ENCODE results near the gene ATF4. TPM values are rescaled to one million over a fixed set of nuclear protein-coding genes. Genes with fewer than 3 reads are reported as not detected.

The ATF4 gene
- total RNA-seq, 1 donor = 590 TPM

GRCh38 chr22:39532215-39533073, 12.1 kb downstream of the ATF4 start, which contains the start of gene RPS19BP1:
Gene RPS19BP1 (minus strand): TSS chr22:39532748. CDS start chr22:39532738, 10 bp downstream.
- H3K27ac ChIP-seq (ENCODE audit: low read depth, low read length) = peak within 1 kb of the TSS; percentile 71
- no peak for TF ChIP-seq CTCF (IDR thresholded peaks at IDR 0.05; ENCODE audit: extremely low read depth, low read depth, low read length)
- H3K79me2 ChIP-seq (ENCODE audit: insufficient read depth, low read length) = peaks cover 47% of the 10 kb centered on the region
- H4K20me1 ChIP-seq (ENCODE audit: insufficient read depth, low read length) = peaks cover 40% of the 10 kb centered on the region
- no peaks in the 10 kb centered on the region for H3K9me3 ChIP-seq (ENCODE audit: low read depth, low read length)
- peak within 1 kb of the TSS; percentile 89 for H3K4me3 ChIP-seq (ENCODE audit: insufficient read depth, low read length)
- peak within 1 kb of the TSS; percentile 95 for H3K4me2 ChIP-seq (ENCODE audit: insufficient read depth, low read length)
- peak; percentile 99 for DNase-seq (ENCODE audit: insufficient read length, low spot score, missing footprints)
- peak within 1 kb of the TSS; percentile 91 for H2AFZ ChIP-seq (ENCODE audit: low read length)
- H3K36me3 ChIP-seq (ENCODE audit: insufficient read depth, low read length) = peaks cover 26% of the 10 kb centered on the region
- H3K4me1 ChIP-seq (ENCODE audit: insufficient read depth, low read length) = peaks cover 20% of the 10 kb centered on the region
- no peaks in the 10 kb centered on the region for H3K27me3 ChIP-seq (ENCODE audit: insufficient read depth, low read length)

- peaks cover 10% of the 10 kb centered on the region for H3K36me3 ChIP-seq (ENCODE audit: insufficient read depth, low read length)
- H3K4me3 ChIP-seq (ENCODE audit: insufficient read depth, low read length) = no peak overlapping the region
- peak overlapping the region; percentile 74 for H3K4me2 ChIP-seq (ENCODE audit: insufficient read depth, low read length)
- H3K79me2 ChIP-seq (ENCODE audit: insufficient read depth, low read length) = peaks cover 32% of the 10 kb centered on the region
- DNase-seq (ENCODE audit: insufficient read length, low spot score, missing footprints) = peak; percentile 63
- H3K27ac ChIP-seq (ENCODE audit: low read depth, low read length) = no peak overlapping the region
- H3K27me3 ChIP-seq (ENCODE audit: insufficient read depth, low read length) = no peaks in the 10 kb centered on the region
- TF ChIP-seq CTCF (IDR thresholded peaks at IDR 0.05; ENCODE audit: extremely low read depth, low read depth, low read length) = no peak
- H2AFZ ChIP-seq (ENCODE audit: low read length) = peak overlapping the region; percentile 95
- H3K4me1 ChIP-seq (ENCODE audit: insufficient read depth, low read length) = peaks cover 18% of the 10 kb centered on the region
- peaks cover 24% of the 10 kb centered on the region for H4K20me1 ChIP-seq (ENCODE audit: insufficient read depth, low read length)
- H3K9me3 ChIP-seq (ENCODE audit: low read depth, low read length) = no peaks in the 10 kb centered on the region
Measured at GRCh38 chr22:39534092-39534506, 13.7 kb downstream of the ATF4 start.

- peak; percentile 73 for TF ChIP-seq CTCF (IDR thresholded peaks at IDR 0.05; ENCODE audit: extremely low read depth, low read depth, low read length)
- H3K4me1 ChIP-seq (ENCODE audit: insufficient read depth, low read length) = peaks cover 17% of the 10 kb centered on the region
- H3K27ac ChIP-seq (ENCODE audit: low read depth, low read length) = no peak overlapping the region
- peaks cover 6% of the 10 kb centered on the region for H3K36me3 ChIP-seq (ENCODE audit: insufficient read depth, low read length)
- no peaks in the 10 kb centered on the region for H3K27me3 ChIP-seq (ENCODE audit: insufficient read depth, low read length)
- H3K79me2 ChIP-seq (ENCODE audit: insufficient read depth, low read length) = peaks cover 27% of the 10 kb centered on the region
- H3K4me3 ChIP-seq (ENCODE audit: insufficient read depth, low read length) = peak overlapping the region; percentile 54
- no peaks in the 10 kb centered on the region for H3K9me3 ChIP-seq (ENCODE audit: low read depth, low read length)
- peak overlapping the region; percentile 95 for H2AFZ ChIP-seq (ENCODE audit: low read length)
- H3K4me2 ChIP-seq (ENCODE audit: insufficient read depth, low read length) = peak overlapping the region; percentile 74
- H4K20me1 ChIP-seq (ENCODE audit: insufficient read depth, low read length) = peaks cover 18% of the 10 kb centered on the region
- DNase-seq (ENCODE audit: insufficient read length, low spot score, missing footprints) = peak; percentile 99
Measured at GRCh38 chr22:39534591-39535356, 14.4 kb downstream of the ATF4 start.

- Histone ChIP-seq H3K36me3 (ENCODE audit: insufficient read depth, low read length) (peaks cover under 1% of the 10 kb centered on the region), H3K4me1 (ENCODE audit: insufficient read depth, low read length) (peaks cover 17% of the 10 kb centered on the region), H3K4me2 (ENCODE audit: insufficient read depth, low read length) (no peak overlapping the region), H3K27ac (ENCODE audit: low read depth, low read length) (no peak overlapping the region), H4K20me1 (ENCODE audit: insufficient read depth, low read length) (peaks cover 13% of the 10 kb centered on the region), H2AFZ (ENCODE audit: low read length) (no peak overlapping the region), H3K9me3 (ENCODE audit: low read depth, low read length) (no peaks in the 10 kb centered on the region), H3K79me2 (ENCODE audit: insufficient read depth, low read length) (peaks cover 22% of the 10 kb centered on the region), H3K27me3 (ENCODE audit: insufficient read depth, low read length) (no peaks in the 10 kb centered on the region), H3K4me3 (ENCODE audit: insufficient read depth, low read length) (no peak overlapping the region)
- no peak for TF ChIP-seq CTCF (IDR thresholded peaks at IDR 0.05; ENCODE audit: extremely low read depth, low read depth, low read length)
- peak; percentile 53 for DNase-seq (ENCODE audit: insufficient read length, low spot score, missing footprints)
Measured at GRCh38 chr22:39535357-39535725, 15.0 kb downstream of the ATF4 start.

Data from osteoblast (primary cell).